Panc1 (cell line): ENCODE measurements around the gene PCDHA12.

ENCODE experiments used
- CTCF ChIP-seq: fragments of 450-650 bp; IDR thresholded peaks from 2 replicates; pipeline ENCODE4 v1.5.1; 2017; ENCODE audit warnings: mild to moderate bottlenecking
- POLR2AphosphoS5 ChIP-seq: IDR thresholded peaks from 2 replicates; pipeline ENCODE4 v1.6.1; 2012; ENCODE audit warnings: mild to moderate bottlenecking, low read depth, low read length, moderate library complexity
- REST ChIP-seq, 2 experiments: IDR thresholded peaks; 2 replicates each; pipeline ENCODE4 v1.6.1; 2011 to 2012; ENCODE audit warnings: low read depth in 2 of 2, control low read depth in 1 of 2, low read length in 1 of 2, mild to moderate bottlenecking in 1 of 2, moderate library complexity in 1 of 2; ENCODE audit not compliant: insufficient read depth in 1 of 2
- SIN3A ChIP-seq: IDR thresholded peaks from 2 replicates; pipeline ENCODE4 v1.6.1; 2012; ENCODE audit warnings: low read depth, mild to moderate bottlenecking, low read length, moderate library complexity, borderline replicate concordance; ENCODE audit not compliant: insufficient read depth

- TF ChIP-seq CTCF: no peak
- no peak for TF ChIP-seq POLR2AphosphoS5
- no peak for TF ChIP-seq REST (IDR thresholded peaks at IDR 0.05; ENCODE audit: insufficient read depth in 1 of 2, low read depth in 2 of 2, low read length in 1 of 2)
- no peak for TF ChIP-seq SIN3A
Measured at GRCh38 chr5:140916325-140916724, 41.2 kb downstream of the PCDHA12 start.
